Measurements from ENCODE around the gene MAML3.

Gene MAML3

DNA sequence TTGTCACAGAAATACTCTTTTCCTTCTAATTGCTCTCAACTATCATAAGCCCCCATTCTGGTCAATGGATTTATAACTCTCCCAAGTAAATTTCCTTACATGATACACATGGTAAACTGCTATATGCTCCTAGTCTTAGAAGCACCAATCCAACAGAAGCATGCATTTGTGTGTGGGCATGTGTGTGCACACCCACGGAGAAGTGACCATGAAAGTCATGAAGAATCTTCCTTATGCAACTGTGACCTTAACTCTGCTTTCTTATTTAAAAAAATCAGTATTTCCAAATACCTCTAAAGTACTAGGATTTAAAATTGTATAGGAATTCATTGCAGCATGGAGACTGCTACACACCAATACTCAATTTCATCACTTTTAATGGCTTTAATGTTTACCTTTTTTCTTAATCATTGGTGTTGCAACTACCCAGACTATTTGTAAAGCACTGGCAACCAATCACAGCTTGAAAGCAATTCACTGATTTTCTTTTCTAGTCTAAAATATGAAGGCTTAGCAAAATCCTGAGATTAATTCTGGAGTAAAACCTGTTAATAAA is 47.6 kb downstream of the MAML3 start:
- Histone ChIP-seq H3K4me3 (ENCODE audit: low read depth, low read length) (no peak overlapping the region), H3K4me1 (peaks cover 15% of the 10 kb centered on the region), H3K27me3 (no peaks in the 10 kb centered on the region), H3K9me3 (peaks cover 3% of the 10 kb centered on the region; the same call in 1 of the 2 replicates), H3K36me3 (no peaks in the 10 kb centered on the region)
- TF ChIP-seq, protein P1, sequence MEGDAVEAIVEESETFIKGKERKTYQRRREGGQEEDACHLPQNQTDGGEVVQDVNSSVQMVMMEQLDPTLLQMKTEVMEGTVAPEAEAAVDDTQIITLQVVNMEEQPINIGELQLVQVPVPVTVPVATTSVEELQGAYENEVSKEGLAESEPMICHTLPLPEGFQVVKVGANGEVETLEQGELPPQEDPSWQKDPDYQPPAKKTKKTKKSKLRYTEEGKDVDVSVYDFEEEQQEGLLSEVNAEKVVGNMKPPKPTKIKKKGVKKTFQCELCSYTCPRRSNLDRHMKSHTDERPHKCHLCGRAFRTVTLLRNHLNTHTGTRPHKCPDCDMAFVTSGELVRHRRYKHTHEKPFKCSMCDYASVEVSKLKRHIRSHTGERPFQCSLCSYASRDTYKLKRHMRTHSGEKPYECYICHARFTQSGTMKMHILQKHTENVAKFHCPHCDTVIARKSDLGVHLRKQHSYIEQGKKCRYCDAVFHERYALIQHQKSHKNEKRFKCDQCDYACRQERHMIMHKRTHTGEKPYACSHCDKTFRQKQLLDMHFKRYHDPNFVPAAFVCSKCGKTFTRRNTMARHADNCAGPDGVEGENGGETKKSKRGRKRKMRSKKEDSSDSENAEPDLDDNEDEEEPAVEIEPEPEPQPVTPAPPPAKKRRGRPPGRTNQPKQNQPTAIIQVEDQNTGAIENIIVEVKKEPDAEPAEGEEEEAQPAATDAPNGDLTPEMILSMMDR (IDR thresholded peaks at IDR 0.05; ENCODE audit: low read depth, low read length) = no peak
- DNase-seq = no peak

DNA sequence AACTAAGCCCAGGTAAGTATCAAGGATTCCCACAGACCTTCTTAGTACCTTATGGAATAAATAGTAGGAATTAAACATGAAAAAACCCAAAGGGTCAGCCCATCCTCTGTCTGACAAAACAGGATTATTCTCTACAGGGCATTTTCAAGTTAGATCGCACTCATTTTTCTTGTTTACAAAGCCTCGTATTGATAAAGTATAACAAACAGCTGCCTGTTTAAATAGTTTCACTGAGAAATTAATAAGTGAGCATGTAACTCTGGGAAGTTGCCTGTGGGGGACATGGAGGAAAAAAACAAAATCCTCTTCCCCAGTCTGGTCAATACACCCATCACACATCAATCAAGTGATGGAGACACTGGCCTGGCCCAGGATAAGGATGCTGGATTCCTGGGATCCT is 48.5 kb downstream of the MAML3 start:
- Histone ChIP-seq H3K36me3 (no peaks in the 10 kb centered on the region), H3K9me3 (peaks cover 3% of the 10 kb centered on the region; the same call in 1 of the 2 replicates), H3K27me3 (no peaks in the 10 kb centered on the region), H3K4me1 (peaks cover 15% of the 10 kb centered on the region), H3K4me3 (ENCODE audit: low read depth, low read length) (no peak overlapping the region)
- TF ChIP-seq, protein P1 (IDR thresholded peaks at IDR 0.05; ENCODE audit: low read depth, low read length) = no peak
- DNase-seq = no peak

DNA sequence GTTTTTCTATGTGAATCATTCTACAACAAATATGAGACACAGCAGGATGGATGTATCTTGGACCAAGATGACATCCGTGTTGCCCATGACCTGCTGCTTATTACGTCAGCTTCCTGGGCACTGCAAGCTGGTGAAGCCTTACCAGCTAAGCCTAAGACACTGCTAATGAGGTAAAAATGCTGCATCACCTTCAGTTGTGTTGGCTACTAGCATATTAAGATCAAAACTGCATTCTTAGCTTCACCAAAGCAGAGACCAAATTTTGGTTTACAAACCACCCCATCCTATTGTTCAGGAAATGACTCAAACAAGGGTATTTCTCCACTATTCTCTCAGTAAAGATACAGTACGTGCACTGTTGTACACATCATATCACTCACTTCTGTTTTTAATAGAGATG is 50.3 kb downstream of the MAML3 start:
- Histone ChIP-seq H3K36me3 (no peaks in the 10 kb centered on the region), H3K4me1 (peaks cover 3% of the 10 kb centered on the region; the same call in 1 of the 2 replicates), H3K27me3 (no peaks in the 10 kb centered on the region), H3K4me3 (ENCODE audit: low read depth, low read length) (no peak overlapping the region), H3K9me3 (peaks cover 3% of the 10 kb centered on the region; the same call in 1 of the 2 replicates)
- no peak for DNase-seq
- TF ChIP-seq, protein P1 (IDR thresholded peaks at IDR 0.05; ENCODE audit: low read depth, low read length) = no peak

DNA sequence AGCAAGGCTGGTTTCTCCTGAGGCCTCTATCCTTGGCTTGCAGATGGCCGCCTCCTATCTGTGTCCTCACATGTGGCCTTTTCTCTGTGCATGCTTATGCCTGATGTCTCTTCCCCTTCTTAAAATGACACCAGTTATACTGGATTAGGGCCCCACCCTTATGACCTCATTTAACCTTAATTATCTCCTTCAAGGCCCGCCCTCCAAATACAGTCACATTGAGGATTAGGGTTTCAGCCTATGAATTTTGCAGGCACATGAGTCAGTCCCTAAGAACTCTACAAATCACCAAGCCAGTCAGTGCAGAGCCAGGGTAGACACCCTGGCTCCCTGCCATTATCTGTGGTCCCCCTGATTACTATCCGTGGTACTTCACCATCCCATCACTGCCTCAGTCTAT is 51.6 kb downstream of the MAML3 start:
- TF ChIP-seq, protein P1 (IDR thresholded peaks at IDR 0.05; ENCODE audit: low read depth, low read length) = no peak
- no peaks in the 10 kb centered on the region for H3K36me3 ChIP-seq
- H3K9me3 ChIP-seq = peaks cover 3% of the 10 kb centered on the region; the same call in 1 of the 2 replicates
- DNase-seq = no peak
- H3K4me1 ChIP-seq = peaks cover 3% of the 10 kb centered on the region; the same call in 1 of the 2 replicates
- H3K4me3 ChIP-seq (ENCODE audit: low read depth, low read length) = no peak overlapping the region
- H3K27me3 ChIP-seq = no peaks in the 10 kb centered on the region

DNA sequence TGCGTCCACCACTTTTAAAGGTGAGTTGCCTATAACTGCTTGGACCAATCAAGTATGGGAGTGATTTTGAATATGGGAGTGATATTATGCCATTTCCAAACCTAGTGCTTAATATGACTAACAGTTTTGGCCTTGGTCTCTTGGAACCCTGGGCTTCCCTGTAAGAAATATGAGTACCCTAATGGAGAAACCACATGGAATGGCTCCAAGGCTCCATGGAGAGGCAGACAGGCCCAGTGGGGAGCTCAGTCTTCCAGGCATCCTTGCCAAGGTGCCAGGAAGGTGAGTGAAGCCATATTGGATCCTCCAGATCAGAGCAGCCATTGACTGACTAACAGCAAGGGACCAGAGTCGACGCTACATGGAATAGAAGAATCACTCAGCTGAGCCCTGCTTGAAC is 53.2 kb downstream of the MAML3 start:
- H3K4me3 ChIP-seq (ENCODE audit: low read depth, low read length) = no peak overlapping the region
- no peak for DNase-seq
- H3K27me3 ChIP-seq = no peaks in the 10 kb centered on the region
- peaks cover 3% of the 10 kb centered on the region; the same call in 1 of the 2 replicates for H3K9me3 ChIP-seq
- TF ChIP-seq, protein P1 (IDR thresholded peaks at IDR 0.05; ENCODE audit: low read depth, low read length) = no peak
- no peaks in the 10 kb centered on the region for H3K36me3 ChIP-seq
- H3K4me1 ChIP-seq = peaks cover 7% of the 10 kb centered on the region

DNA sequence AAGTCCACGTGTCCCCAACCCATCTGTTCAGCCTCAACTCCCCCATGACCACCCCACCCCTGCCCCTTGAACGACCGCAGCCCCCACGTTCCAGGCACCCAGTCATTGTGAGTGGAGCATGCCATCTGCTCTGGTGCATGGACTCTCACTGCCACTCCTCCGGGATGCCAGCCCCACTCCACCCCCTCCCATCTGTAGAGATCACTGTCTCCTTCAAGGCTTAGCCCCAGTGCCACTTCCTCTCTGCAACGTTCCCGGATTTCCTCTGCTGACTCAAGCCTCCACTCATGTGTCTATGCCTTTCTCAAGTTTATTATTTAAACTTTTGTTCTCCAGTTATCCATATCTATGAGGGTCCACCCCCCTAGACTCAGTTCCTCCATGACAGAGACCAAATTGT is 54.0 kb downstream of the MAML3 start:
- Histone ChIP-seq H3K9me3 (peaks cover 3% of the 10 kb centered on the region; the same call in 1 of the 2 replicates), H3K27me3 (no peaks in the 10 kb centered on the region), H3K4me3 (ENCODE audit: low read depth, low read length) (no peak overlapping the region), H3K36me3 (no peaks in the 10 kb centered on the region), H3K4me1 (peaks cover 15% of the 10 kb centered on the region)
- peak; percentile 34 for DNase-seq
- TF ChIP-seq, protein P1 (IDR thresholded peaks at IDR 0.05; ENCODE audit: low read depth, low read length) = no peak

All from BE2C (cell line).